CD4-positive, alpha-beta T cell (primary cell): ENCODE measurements around the gene DNAH17. TPM values are rescaled to one million over a fixed set of nuclear protein-coding genes. Genes with fewer than 3 reads are reported as not detected.

Experiments
- ATAC-seq: fragments of 200-7000 bp; cut with Tn5 transposase; one replicate; pipeline ENCODE4 v1.10.0; 2022; ENCODE audit warnings: mild to moderate bottlenecking; ENCODE audit not compliant: poor library complexity
- CTCF ChIA-PET: fragments of 350-600 bp; sonication (Branson Sonifier 250); formaldehyde crosslinking; loops from one replicate; lab custom pipeline; 2021; ENCODE audit warnings: antibody characterized with exemption, inconsistent platforms; lab: Charles Lee
- POLR2A ChIA-PET: fragments of 350-600 bp; sonication (Branson Sonifier 250); formaldehyde crosslinking; loops from one replicate; lab custom pipeline; 2021; ENCODE audit warnings: antibody characterized with exemption, inconsistent platforms; lab: Charles Lee
- DNase-seq, 14 experiments: peaks; one replicate each; pipeline ENCODE4 v3.0.0-alpha.2; 2013 to 2020; ENCODE audit warnings: mixed read lengths in 2 of 14
- H3K27ac ChIP-seq, 2 donors: one replicate each; pipeline versions ENCODE4 v1.5.1 to v1.7.0; 2013; ENCODE audit warnings: low read length in 2 of 2, low read depth in 1 of 2, mild to moderate bottlenecking in 1 of 2
- H3K27me3 ChIP-seq, 2 experiments: 1 replicate in 1 of 2; 2 replicates in 1 of 2; pipeline versions ENCODE4 v1.6.1 to v1.7.0; 2013; ENCODE audit warnings: low read length in 2 of 2, control low read depth in 1 of 2, mild to moderate bottlenecking in 1 of 2, moderate library complexity in 1 of 2; ENCODE audit not compliant: insufficient read depth in 2 of 2, control insufficient read depth in 1 of 2
- H3K36me3 ChIP-seq: one replicate; pipeline ENCODE4 v1.6.1; 2013; ENCODE audit warnings: low read length, control low read depth; ENCODE audit not compliant: insufficient read depth
- H3K4me1 ChIP-seq: one replicate; pipeline ENCODE4 v1.6.1; 2013; ENCODE audit warnings: low read length, control low read depth; ENCODE audit not compliant: insufficient read depth
- H3K4me3 ChIP-seq: one replicate; pipeline ENCODE4 v1.5.1; 2013; ENCODE audit warnings: mild to moderate bottlenecking, low read length, moderate library complexity
- H3K9me3 ChIP-seq, 2 experiments: 1 replicate in 1 of 2; 2 replicates in 1 of 2; pipeline versions ENCODE4 v1.6.1 to v1.7.0; 2013; ENCODE audit warnings: low read length in 2 of 2, mild to moderate bottlenecking in 2 of 2, control low read depth in 1 of 2, moderate library complexity in 1 of 2; ENCODE audit not compliant: control insufficient read depth in 1 of 2, insufficient read depth in 1 of 2
- H3K27ac Mint-ChIP-seq: one replicate; pipeline ENCODE4 v1.8.0; 2020; ENCODE audit warnings: mixed read lengths
- H3K27me3 Mint-ChIP-seq: one replicate; pipeline ENCODE4 v1.8.0; 2021; ENCODE audit warnings: mixed read lengths
- H3K36me3 Mint-ChIP-seq: one replicate; pipeline ENCODE4 v1.8.0; 2021; ENCODE audit warnings: low read depth, mixed read lengths
- H3K4me1 Mint-ChIP-seq: one replicate; pipeline ENCODE4 v1.8.0; 2021; ENCODE audit warnings: low read depth, mixed read lengths
- H3K4me3 Mint-ChIP-seq: one replicate; pipeline ENCODE4 v1.8.0; 2020; ENCODE audit warnings: mild to moderate bottlenecking, mixed read lengths
- H3K9me3 Mint-ChIP-seq: one replicate; pipeline ENCODE4 v1.8.0; 2020; ENCODE audit warnings: mixed read lengths
- CTCF ChIP-seq: fragments of 200-600 bp; IDR thresholded peaks from one replicate; pipeline ENCODE4 v1.8.0; 2022; ENCODE audit warnings: antibody characterized with exemption, mild to moderate bottlenecking
- intact Hi-C, 2 experiments: fragments of 100-400 bp; cut with DNase I in 1 of 2; cut with micrococcal nuclease in 1 of 2; formaldehyde crosslinking; loops; one replicate each; pipeline versions ENCODE4 v1.15.1 to v1.9.0; 2023 to 2025; cut with DNase I, micrococcal nuclease
- total RNA-seq, 174 experiments: library from RNA in 2 of 174; stranded (reverse) in 2 of 174; gene quantifications; one replicate each; pipeline ENCODE4 v1.2.3 and lab custom pipeline; 2021 to 2026

Gene DNAH17
- total RNA-seq, 2 experiments from 2014 or later, result 0.14 TPM; not detected in 1

DNA sequence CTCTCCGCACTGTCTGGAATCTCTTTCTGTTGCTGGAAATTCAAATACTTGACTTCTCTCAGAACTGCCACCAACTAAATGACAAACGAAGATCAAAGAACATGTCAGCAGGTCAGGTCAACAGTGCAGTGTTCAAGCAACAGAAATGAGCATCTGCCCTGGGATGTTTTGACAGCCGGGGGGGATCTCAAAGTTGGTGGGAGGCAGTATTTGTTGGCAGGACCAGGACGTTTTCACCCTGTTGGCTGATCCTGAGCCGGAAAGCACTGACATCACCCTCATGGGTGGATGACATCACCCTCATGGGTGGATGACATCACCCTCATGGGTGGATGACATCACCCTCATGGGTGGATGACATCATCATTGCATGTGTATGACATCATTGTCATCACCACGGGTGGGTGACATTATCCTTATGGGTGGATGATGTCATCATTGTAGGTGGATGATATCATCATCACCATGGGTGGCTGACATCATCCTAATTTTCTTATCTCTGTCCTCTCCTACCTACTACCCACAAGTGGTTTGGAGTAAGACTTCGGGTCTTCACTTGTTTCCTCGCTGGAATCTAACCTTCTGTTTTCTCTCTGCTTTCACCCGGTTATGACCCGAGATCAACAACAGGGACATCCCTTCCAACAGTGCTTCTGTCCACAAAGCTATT, 18.9 kb downstream of the DNAH17 start:
- H3K9me3 Mint-ChIP-seq, result no peaks in the 10 kb centered on the region
- DNase-seq (no peak), ATAC-seq (no peak)
- Histone ChIP-seq H3K4me3 (no peak overlapping the region), H3K27ac (no peak overlapping the region), H3K36me3 (no peaks in the 10 kb centered on the region), H3K9me3 (peaks cover 0 to 3% of the 10 kb centered on the region in 2 experiments), H3K4me1 (no peaks in the 10 kb centered on the region), H3K27me3 (no peaks in the 10 kb centered on the region)
- no peak overlapping the region for H3K4me3 Mint-ChIP-seq
- no peaks in the 10 kb centered on the region for H3K36me3 Mint-ChIP-seq
- no peaks in the 10 kb centered on the region for H3K27me3 Mint-ChIP-seq
- POLR2A ChIA-PET, result no interaction called here
- intact Hi-C loops, result loop anchor here in 1 of 2 experiments (5.0 kb wide), 1 partner anchor 61 kb away; no protein-coding TSS in a partner anchor
- no peaks in the 10 kb centered on the region for H3K4me1 Mint-ChIP-seq
- CTCF ChIA-PET, result no interaction called here
- TF ChIP-seq CTCF, result no peak
- no peak overlapping the region for H3K27ac Mint-ChIP-seq

DNA sequence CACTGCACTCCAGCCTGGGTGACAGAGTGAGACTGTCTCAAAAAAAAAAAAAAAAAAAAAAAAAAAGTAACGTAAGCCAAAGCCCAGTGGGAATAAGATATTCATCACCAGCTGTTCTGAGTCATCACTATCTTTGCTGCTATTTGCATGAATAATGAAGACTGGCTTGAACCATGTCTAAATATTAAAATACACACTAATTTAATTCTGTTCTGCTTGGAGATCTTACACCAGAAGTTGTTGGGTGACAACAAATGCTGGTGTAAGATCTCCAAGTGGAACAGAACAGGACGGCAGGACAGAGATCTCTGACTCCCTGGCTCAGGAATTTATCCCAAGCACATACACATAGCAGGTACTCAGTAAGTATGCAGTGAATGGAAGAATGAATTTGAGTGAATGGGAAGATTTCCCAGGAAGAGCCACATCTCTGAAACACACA, 19.6 kb downstream of the DNAH17 start:
- no peak overlapping the region for H3K27ac Mint-ChIP-seq
- H3K27me3 ChIP-seq, result no peaks in the 10 kb centered on the region
- CTCF ChIA-PET, result interaction anchor here (0.7 kb wide), 1 partner anchor 357 kb away, joined by 3 read pairs; no protein-coding TSS in a partner anchor
- DNase-seq (no peak), ATAC-seq (no peak)
- intact Hi-C loops, result loop anchor here in 1 of 2 experiments (5.0 kb wide), 1 partner anchor 60 kb away; no protein-coding TSS in a partner anchor
- no peaks in the 10 kb centered on the region for H3K36me3 ChIP-seq
- H3K9me3 Mint-ChIP-seq, result no peaks in the 10 kb centered on the region
- H3K4me1 Mint-ChIP-seq, result no peaks in the 10 kb centered on the region
- no peak for TF ChIP-seq CTCF
- H3K4me1 ChIP-seq, result no peaks in the 10 kb centered on the region
- H3K36me3 Mint-ChIP-seq, result no peaks in the 10 kb centered on the region
- H3K4me3 ChIP-seq, result no peak overlapping the region
- no peak overlapping the region for H3K4me3 Mint-ChIP-seq
- no peak overlapping the region for H3K27ac ChIP-seq
- no peaks in the 10 kb centered on the region for H3K27me3 Mint-ChIP-seq
- H3K9me3 ChIP-seq, result peaks cover 0 to 3% of the 10 kb centered on the region in 2 experiments
- POLR2A ChIA-PET, result no interaction called here

DNA sequence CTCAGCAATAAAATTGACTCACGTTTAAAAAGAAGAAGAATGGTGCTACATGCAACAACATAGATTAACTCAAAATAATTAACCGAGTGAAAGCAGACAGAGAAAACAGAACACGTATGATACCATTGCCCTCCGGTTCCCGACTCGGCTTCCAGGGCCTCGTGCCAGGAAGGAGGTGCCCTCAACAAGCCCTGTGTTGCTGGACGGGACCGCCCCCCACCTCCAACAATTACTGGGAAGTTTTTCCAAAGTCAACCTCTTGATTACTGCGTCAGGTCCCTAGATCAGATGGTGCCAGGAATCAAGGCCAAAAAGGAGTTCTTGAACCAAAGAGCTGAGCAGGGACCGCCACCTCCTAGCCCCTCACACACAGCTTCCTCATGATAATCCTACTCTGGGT, 20.4 kb downstream of the DNAH17 start:
- H3K27me3 Mint-ChIP-seq, result no peaks in the 10 kb centered on the region
- H3K9me3 Mint-ChIP-seq, result no peaks in the 10 kb centered on the region
- DNase-seq (no peak), ATAC-seq (no peak)
- Histone ChIP-seq H3K9me3 (peaks cover 0 to 3% of the 10 kb centered on the region in 2 experiments), H3K36me3 (no peaks in the 10 kb centered on the region), H3K4me3 (no peak overlapping the region), H3K4me1 (no peaks in the 10 kb centered on the region), H3K27me3 (no peaks in the 10 kb centered on the region), H3K27ac (no peak overlapping the region)
- ChIA-PET CTCF (interaction anchor here (0.7 kb wide), 1 partner anchor 358 kb away, joined by 3 read pairs; no protein-coding TSS in a partner anchor), POLR2A (no interaction called here)
- no peak overlapping the region for H3K27ac Mint-ChIP-seq
- intact Hi-C loops, result loop anchor here in 1 of 2 experiments (5.0 kb wide), 1 partner anchor 60 kb away; no protein-coding TSS in a partner anchor
- no peak overlapping the region for H3K4me3 Mint-ChIP-seq
- H3K36me3 Mint-ChIP-seq, result no peaks in the 10 kb centered on the region
- TF ChIP-seq CTCF, result no peak
- H3K4me1 Mint-ChIP-seq, result no peaks in the 10 kb centered on the region
